ENCODE results near the gene USP40.
"Not testable (repeated sequence)": the region's sequence is repeated elsewhere in the genome, so short reads cannot be mapped to it uniquely, and the experiment has no call there.

Gene USP40

DNA sequence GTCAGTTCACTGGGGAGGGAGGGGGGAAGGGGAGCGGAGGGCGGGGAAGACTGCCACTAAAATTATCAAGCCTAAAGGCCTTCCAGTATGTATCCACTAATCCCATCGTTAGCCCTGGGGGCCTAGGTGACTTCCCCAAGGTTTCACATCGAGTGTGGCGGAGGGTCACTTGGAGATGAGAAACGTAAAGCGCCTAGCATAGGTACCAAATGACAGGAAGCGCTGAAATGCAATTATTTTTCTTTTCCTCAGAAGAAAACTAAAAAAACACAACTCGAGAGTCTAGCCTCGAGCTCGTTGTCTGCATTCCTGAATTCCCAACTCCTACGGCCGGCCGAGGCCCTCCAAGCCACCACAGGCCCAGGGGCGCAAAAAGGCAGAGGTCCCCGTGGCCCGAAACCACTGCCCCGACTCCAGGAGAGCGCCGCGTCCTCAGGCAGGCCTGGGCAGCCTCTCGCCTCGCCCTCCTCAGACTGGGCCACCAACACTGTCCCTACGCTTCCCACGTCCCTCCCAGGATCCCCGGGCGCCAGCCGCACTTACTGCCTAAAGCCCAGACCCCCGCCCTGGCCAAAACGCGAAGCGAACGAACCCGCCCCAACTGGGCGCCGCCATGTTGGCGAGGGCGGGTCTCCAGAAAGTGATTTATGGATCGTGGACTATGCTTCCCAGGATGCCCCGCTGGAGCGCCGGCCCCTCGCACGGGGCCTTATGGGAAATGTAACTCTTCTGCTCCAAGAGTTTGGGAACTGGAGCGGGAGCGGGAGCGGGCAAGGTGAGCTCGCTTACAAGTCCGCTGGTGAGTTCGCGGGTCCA, at the start of gene USP40:
Gene USP40 (minus strand): TSS at position 642 of the 816 bp plus-strand sequence. CDS start 1,228 bp downstream, outside the sequence.
- in situ Hi-C loops (cut with MboI; ENCODE audit: low pct_unique_long_range_greater_than_20kb, low sequenced_read_pairs): no loop called here

GRCh38 chr2:233611284-233611683, 44.7 kb upstream of the USP40 start:
- in situ Hi-C loops (cut with MboI; ENCODE audit: low pct_unique_long_range_greater_than_20kb, low sequenced_read_pairs): no loop called here
- no peak for DNase-seq

More for the DNA sequence above, at the start of gene USP40:
- peak; percentile 85 for DNase-seq

- in situ Hi-C loops (cut with MboI; ENCODE audit: low pct_unique_long_range_greater_than_20kb, low sequenced_read_pairs): no loop called here
- no peak for DNase-seq
Observed at GRCh38 chr2:233605680-233606079, 39.1 kb upstream of the USP40 start.

- in situ Hi-C loops (cut with MboI; ENCODE audit: low pct_unique_long_range_greater_than_20kb, low sequenced_read_pairs): no loop called here
- DNase-seq: no peak
Observed at GRCh38 chr2:233604826-233605225, 38.2 kb upstream of the USP40 start.

DNA sequence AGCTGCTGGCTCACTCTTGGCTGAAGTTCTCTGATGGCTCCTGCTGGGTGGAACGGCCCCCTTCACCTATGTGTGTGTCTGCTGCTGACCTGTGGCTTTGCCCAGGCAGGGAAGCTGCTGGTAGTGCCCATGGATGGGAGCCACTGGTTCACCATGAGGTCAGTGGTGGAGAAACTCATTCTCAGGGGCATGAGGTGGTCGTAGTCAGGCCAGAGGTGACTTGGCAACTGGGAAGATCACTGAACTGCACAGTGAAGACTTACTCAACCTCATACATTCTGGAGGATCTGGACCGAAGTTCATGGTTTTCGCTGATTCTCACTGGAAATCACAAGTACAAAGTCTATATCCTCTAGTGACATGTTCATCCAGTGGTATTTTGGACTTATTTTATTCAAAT, 36.9 kb upstream of the USP40 start:
- in situ Hi-C loops (cut with MboI; ENCODE audit: low pct_unique_long_range_greater_than_20kb, low sequenced_read_pairs): no loop called here
- no peak for DNase-seq

GRCh38 chr2:233602076-233602475, 35.5 kb upstream of the USP40 start:
- in situ Hi-C loops (cut with MboI; ENCODE audit: low pct_unique_long_range_greater_than_20kb, low sequenced_read_pairs): no loop called here
- no peak for DNase-seq

GRCh38 chr2:233600386-233600785, 33.8 kb upstream of the USP40 start:
- in situ Hi-C loops (cut with MboI; ENCODE audit: low pct_unique_long_range_greater_than_20kb, low sequenced_read_pairs): no loop called here
- no peak for DNase-seq

DNA sequence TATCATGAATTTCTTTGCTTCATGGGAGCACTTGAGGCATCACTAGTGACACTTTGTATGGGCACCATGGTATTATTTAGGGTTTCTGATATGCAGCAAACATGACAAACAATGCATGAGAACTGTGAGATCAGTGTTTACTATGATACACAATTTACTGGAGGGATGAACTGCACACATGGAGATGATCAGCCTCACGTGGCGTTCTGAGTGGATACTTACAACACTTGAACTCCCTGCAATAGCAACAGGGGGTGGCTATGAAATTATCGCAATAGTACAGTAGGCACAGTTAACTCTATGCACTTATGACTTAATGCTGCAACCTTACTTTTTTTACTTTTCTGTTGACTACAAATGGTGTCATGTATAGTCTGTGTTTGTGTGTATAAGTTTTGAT, 32.4 kb upstream of the USP40 start:
- DNase-seq: no peak
- in situ Hi-C loops (cut with MboI; ENCODE audit: low pct_unique_long_range_greater_than_20kb, low sequenced_read_pairs): no loop called here

GRCh38 chr2:233597522-233597921, 30.9 kb upstream of the USP40 start:
- in situ Hi-C loops (cut with MboI; ENCODE audit: low pct_unique_long_range_greater_than_20kb, low sequenced_read_pairs): no loop called here

DNA sequence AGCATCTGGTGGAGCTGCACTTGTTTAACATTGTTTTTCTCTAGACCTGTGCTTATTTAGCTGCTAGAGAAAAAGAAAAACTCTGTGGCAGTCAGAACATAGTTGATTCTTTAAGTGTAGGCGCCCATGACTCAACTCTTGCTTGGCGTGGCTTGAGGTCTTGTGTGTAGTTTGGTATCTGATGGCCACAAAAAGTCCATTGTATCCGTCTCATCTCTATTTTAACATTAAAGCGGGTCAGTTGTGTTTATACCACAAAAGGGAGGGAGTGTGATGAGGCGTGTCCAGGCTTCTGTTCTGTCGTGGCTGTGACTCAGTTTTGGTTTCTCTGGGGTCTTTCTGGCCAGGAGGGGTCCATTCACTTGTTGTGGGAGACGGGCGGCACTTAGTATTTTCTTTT, 26.6 kb upstream of the USP40 start:
- DNase-seq: no peak
- in situ Hi-C loops (cut with MboI; ENCODE audit: low pct_unique_long_range_greater_than_20kb, low sequenced_read_pairs): no loop called here

More at GRCh38 chr2:233597522-233597921, 30.9 kb upstream of the USP40 start:
- no peak for DNase-seq

- in situ Hi-C loops (cut with MboI; ENCODE audit: low pct_unique_long_range_greater_than_20kb, low sequenced_read_pairs); DNase-seq: not testable (repeated sequence)
Observed at GRCh38 chr2:233592706-233593105, 26.1 kb upstream of the USP40 start.

DNA sequence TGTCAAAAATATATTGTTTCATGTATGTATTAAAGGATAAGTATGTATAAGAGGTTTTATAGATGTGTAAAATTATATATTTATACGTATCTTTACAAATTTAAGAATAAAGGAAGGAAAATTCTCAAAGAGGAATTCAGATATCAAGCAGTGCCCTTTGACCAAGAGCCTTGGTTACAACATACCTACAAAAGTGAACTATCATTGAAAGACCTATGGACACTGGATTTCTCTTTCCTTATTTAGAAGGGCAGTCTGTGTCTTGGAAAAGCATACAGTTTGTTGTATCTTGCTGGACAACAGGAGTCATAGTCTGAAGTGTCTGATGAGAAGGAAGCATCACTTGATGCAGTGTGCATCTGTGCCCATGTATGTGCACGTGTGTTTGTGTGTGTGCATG, 21.8 kb upstream of the USP40 start:
- in situ Hi-C loops (cut with MboI; ENCODE audit: low pct_unique_long_range_greater_than_20kb, low sequenced_read_pairs): no loop called here

DNA sequence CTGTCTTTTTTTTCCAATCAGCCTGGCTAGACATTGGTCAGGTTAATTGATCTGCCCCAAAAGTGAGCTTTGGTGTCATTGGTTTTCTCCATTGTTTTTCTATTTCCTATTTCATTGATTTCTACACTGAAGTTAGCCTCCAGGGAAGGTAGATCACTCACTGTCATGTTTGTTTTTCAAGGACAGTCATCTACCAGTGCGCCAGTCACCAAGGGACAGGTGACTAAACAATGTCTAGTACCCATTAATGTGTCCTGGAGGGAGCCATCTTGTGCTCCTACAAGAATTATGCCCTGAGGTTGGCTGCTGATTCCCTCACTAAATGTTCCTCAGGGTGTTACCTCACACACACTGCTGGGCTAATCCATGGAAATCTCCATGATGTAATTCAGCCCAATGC, 17.6 kb upstream of the USP40 start:
- in situ Hi-C loops (cut with MboI; ENCODE audit: low pct_unique_long_range_greater_than_20kb, low sequenced_read_pairs): no loop called here
- no peak for DNase-seq

More for the DNA sequence above, 21.8 kb upstream of the USP40 start:
- no peak for DNase-seq

DNA sequence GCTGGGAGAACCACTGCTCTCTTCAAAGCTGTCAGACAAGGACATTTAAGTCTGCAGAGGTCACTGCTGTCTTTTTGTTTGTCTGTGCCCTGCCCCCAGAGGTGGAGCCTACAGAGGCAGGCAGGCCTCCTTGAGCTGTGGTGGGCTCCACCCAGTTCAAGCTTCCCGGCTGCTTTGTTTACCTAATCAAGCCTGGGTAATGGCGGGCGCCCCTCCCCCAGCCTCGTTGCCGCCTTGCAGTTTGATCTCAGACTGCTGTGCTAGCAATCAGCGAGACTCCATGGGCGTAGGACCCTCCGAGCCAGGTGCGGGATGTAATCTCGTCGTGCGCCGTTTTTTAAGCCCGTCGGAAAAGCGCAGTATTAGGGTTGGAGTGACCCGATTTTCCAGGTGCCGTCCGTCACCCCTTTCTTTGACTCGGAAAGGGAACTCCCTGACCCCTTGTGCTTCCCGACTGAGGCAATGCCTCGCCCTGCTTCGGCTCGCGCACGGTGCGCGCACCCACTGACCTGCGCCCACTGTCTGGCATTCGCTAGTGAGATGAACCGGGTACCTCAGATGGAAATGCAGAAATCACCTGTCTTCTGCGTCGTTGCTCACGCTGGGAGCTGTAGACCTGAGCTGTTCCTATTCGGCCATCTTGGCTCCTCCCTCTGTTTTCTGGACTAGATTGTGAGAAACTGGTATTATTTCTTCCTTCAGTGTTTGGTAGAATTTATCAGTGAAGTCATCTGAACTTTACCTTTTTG, 16.8 kb upstream of the USP40 start:
- in situ Hi-C loops (cut with MboI; ENCODE audit: low pct_unique_long_range_greater_than_20kb, low sequenced_read_pairs); DNase-seq: not testable (repeated sequence)

- in situ Hi-C loops (cut with MboI; ENCODE audit: low pct_unique_long_range_greater_than_20kb, low sequenced_read_pairs): not testable (repeated sequence)
Observed at GRCh38 chr2:233577341-233577740, 10.8 kb upstream of the USP40 start.

GRCh38 chr2:233572468-233572867, 5.9 kb upstream of the USP40 start:
- DNase-seq: no peak
- in situ Hi-C loops (cut with MboI; ENCODE audit: low pct_unique_long_range_greater_than_20kb, low sequenced_read_pairs): no loop called here

More at GRCh38 chr2:233577341-233577740, 10.8 kb upstream of the USP40 start:
- DNase-seq: not testable (repeated sequence)

DNA sequence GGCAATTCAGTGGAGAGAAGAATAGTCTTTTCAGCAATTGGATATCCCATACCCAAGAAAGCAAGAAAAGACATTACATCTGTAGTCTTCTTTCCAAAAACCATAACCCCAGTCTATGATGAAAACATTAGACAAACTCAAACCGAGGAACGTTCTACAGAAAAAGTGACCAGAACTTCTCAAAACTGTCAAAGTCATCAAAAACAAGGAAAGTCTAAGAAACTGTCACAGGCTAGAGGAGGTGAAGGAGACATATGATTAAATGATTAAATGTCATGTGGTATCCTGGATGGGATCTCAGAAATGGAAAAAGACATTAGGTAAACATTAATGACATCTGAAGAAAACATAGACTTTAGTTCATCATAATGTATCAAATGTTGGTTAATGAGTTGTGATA, 4.9 kb upstream of the USP40 start:
- in situ Hi-C loops (cut with MboI; ENCODE audit: low pct_unique_long_range_greater_than_20kb, low sequenced_read_pairs): no loop called here
- no peak for DNase-seq

- in situ Hi-C loops (cut with MboI; ENCODE audit: low pct_unique_long_range_greater_than_20kb, low sequenced_read_pairs): no loop called here
- no peak for DNase-seq
Observed at GRCh38 chr2:233571001-233571400, 4.4 kb upstream of the USP40 start.

DNA sequence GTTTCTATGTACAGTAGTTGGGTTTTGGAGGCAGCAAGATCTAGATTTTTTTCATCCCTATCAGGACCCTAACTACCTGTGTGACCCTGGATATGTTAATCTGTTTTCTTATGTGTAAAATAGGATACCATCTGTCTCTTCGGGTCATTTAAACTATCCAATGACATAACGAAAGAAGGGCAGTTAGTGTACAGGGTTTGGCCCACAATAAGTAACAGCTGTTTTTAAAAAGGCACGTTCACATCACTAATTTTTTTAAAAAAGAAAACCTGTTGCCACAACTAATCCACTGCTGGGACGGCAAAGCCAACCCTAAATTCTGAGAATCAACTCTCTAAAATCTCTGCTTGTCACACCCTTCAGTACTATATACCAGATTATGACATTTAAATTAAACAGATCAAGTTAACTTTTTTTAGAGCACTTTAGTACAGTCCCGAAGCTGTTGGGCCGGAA, 869 bp downstream of the USP40 start:
- peak; percentile 25 for DNase-seq
- in situ Hi-C loops (cut with MboI; ENCODE audit: low pct_unique_long_range_greater_than_20kb, low sequenced_read_pairs): no loop called here

Data from KBM-7 (cell line).